HEK293T (cell line): Measurements from ENCODE around the gene MFAP2.

Source experiments
- BHLHE40 ChIP-seq: fragments of 450-650 bp; IDR thresholded peaks from 2 replicates; pipeline ENCODE4 v1.6.1; 2016; ENCODE audit warnings: mild to moderate bottlenecking, moderate library complexity, borderline replicate concordance
- CTBP1 ChIP-seq: fragments of 450-650 bp; IDR thresholded peaks from 2 replicates; pipeline ENCODE4 v1.6.1; 2016; ENCODE audit warnings: borderline replicate concordance
- FOXA1 ChIP-seq: fragments of 450-650 bp; IDR thresholded peaks from 2 replicates; pipeline ENCODE4 v1.6.1; 2016; ENCODE audit warnings: mild to moderate bottlenecking
- FOXK2 ChIP-seq: fragments of 450-650 bp; IDR thresholded peaks from 2 replicates; pipeline ENCODE4 v1.6.1; 2016; ENCODE audit warnings: mild to moderate bottlenecking
- HDGF ChIP-seq: fragments of 450-650 bp; IDR thresholded peaks from 2 replicates; pipeline ENCODE4 v1.6.1; 2017; ENCODE audit warnings: antibody characterized with exemption, borderline replicate concordance
- LEF1 ChIP-seq: fragments of 450-650 bp; IDR thresholded peaks from 2 replicates; pipeline ENCODE4 v1.6.1; 2017; ENCODE audit warnings: mild to moderate bottlenecking, borderline replicate concordance
- NFRKB ChIP-seq: fragments of 450-650 bp; IDR thresholded peaks from 2 replicates; pipeline ENCODE4 v1.6.1; 2016; ENCODE audit warnings: mild to moderate bottlenecking, moderate library complexity
- PKNOX1 ChIP-seq: fragments of 450-650 bp; IDR thresholded peaks from 2 replicates; pipeline ENCODE4 v1.6.1; 2016
- ZNF384 ChIP-seq: fragments of 450-650 bp; IDR thresholded peaks from 2 replicates; pipeline ENCODE4 v1.6.1; 2016

- TF ChIP-seq BHLHE40 (no peak), HDGF (no peak), ZNF384 (no peak), CTBP1 (no peak), FOXK2 (no peak), PKNOX1 (no peak), NFRKB (no peak), LEF1 (no peak), FOXA1 (no peak)
Measured at GRCh38 chr1:16956775-16957174, 23.6 kb downstream of the MFAP2 start.
